ENCODE results near the gene CACFD1. TPM values are rescaled to one million over a fixed set of nuclear protein-coding genes. Genes with fewer than 3 reads are reported as not detected.

CACFD1 gene
- total RNA-seq, 1 donor from 2014 or later: 42.6 TPM

DNA sequence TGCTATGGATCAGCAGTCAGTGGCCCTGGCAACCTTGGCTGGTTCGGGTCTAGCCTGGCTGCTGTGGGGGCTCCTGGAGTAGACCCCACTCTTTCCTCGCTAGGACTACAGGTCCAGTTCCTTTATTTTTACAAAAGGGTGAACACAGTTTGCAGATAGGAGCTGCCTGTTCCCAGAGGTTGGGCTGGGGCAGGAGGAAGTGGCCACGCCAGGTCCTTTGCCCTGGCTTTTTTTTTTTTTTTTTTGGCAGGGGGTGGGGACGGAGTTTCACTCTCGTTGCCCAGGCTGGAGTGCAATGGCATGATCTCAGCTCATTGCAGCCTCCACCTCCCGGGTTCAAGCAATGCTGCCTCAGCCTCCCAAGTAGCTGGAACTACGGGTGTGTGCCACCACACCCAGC lies 11.2 kb downstream of the CACFD1 start:
- TF ChIP-seq, protein P1, sequence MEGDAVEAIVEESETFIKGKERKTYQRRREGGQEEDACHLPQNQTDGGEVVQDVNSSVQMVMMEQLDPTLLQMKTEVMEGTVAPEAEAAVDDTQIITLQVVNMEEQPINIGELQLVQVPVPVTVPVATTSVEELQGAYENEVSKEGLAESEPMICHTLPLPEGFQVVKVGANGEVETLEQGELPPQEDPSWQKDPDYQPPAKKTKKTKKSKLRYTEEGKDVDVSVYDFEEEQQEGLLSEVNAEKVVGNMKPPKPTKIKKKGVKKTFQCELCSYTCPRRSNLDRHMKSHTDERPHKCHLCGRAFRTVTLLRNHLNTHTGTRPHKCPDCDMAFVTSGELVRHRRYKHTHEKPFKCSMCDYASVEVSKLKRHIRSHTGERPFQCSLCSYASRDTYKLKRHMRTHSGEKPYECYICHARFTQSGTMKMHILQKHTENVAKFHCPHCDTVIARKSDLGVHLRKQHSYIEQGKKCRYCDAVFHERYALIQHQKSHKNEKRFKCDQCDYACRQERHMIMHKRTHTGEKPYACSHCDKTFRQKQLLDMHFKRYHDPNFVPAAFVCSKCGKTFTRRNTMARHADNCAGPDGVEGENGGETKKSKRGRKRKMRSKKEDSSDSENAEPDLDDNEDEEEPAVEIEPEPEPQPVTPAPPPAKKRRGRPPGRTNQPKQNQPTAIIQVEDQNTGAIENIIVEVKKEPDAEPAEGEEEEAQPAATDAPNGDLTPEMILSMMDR (conservative IDR thresholded peaks at IDR 0.05): no peak
- no peak for DNase-seq (ENCODE audit: low read depth, low spot score)
- Mint-ChIP-seq H3K27me3 (ENCODE audit: low read depth) (peaks cover 2% of the 10 kb centered on the region), H3K4me1 (no peaks in the 10 kb centered on the region), H3K27ac (ENCODE audit: unreplicated experiment) (no peak overlapping the region), H3K9me3 (no peaks in the 10 kb centered on the region), H3K4me3 (peak overlapping the region; percentile 83), H3K36me3 (ENCODE audit: low read depth) (no peaks in the 10 kb centered on the region)

DNA sequence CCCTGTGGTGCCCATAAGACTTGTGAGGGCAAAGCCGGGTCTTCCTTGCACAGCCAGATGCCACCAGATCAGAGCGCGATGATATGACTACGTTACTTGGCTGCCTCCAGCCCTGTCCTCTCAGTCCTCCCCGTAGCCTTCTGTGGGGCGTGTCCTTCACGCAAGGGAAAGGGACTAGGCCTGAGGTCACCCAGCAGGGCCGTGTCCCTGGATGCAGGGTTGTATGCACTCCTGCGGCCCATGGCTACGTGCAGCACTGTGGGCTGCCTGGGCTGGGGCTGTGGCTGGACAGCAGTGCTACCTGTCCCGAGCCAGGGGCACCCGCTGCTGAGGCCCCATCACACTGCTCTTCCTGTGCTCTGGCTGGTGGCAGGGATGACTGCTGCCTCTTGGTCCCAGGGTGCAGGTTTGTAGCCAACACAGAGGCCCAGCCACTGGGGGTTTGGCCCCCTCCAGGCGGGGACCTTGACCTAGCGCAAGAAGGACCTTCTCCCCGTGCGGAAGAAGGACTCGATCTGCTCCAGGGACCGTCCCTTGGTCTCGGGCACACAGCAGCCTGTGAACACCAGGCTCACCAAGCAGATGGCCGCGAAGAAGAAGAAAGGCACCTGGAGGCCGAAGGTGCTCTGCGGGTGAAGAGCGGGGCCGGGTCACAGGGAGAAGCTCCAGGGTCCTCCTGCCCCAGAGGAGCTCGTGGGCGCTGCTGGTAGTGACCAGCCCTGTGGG lies 11.9 kb downstream of the CACFD1 start:
- H3K27me3 Mint-ChIP-seq (ENCODE audit: low read depth): peaks cover 2% of the 10 kb centered on the region
- DNase-seq (ENCODE audit: low read depth, low spot score): no peak
- H3K27ac Mint-ChIP-seq (ENCODE audit: unreplicated experiment): no peak overlapping the region
- no peaks in the 10 kb centered on the region for H3K9me3 Mint-ChIP-seq
- H3K4me3 Mint-ChIP-seq: peak overlapping the region; percentile 61
- no peaks in the 10 kb centered on the region for H3K36me3 Mint-ChIP-seq (ENCODE audit: low read depth)
- no peaks in the 10 kb centered on the region for H3K4me1 Mint-ChIP-seq
- TF ChIP-seq, protein P1 (conservative IDR thresholded peaks at IDR 0.05): no peak

DNA sequence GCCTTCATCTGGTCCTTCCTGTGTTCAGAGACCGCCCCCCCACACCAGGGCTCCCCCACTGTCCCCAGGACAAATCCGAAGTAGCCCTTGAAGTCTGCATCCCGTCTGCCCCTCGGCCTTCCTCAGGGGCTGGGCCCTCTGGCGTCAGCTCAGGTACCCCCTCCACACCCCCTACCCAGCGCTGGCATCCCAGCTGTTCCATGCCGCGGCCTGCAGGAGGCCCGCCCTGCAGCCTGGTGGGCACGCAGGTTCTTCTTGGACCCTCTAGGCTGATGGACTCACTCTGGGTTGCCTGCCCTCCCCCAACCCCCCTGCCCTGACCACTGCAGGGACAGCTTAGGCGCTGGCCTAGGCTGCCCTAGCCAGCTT lies 12.5 kb downstream of the CACFD1 start:
- TF ChIP-seq, protein P1 (conservative IDR thresholded peaks at IDR 0.05): no peak
- Mint-ChIP-seq H3K9me3 (no peaks in the 10 kb centered on the region), H3K27ac (ENCODE audit: unreplicated experiment) (no peak overlapping the region), H3K4me3 (no peak overlapping the region), H3K36me3 (ENCODE audit: low read depth) (no peaks in the 10 kb centered on the region), H3K4me1 (no peaks in the 10 kb centered on the region), H3K27me3 (ENCODE audit: low read depth) (peaks cover 2% of the 10 kb centered on the region)
- no peak for DNase-seq (ENCODE audit: low read depth, low spot score)

- H3K4me1 Mint-ChIP-seq: peaks cover 5% of the 10 kb centered on the region
These were observed 13.1 kb downstream of the CACFD1 start for GRCh38 chr9:133472753-133473378.

DNA sequence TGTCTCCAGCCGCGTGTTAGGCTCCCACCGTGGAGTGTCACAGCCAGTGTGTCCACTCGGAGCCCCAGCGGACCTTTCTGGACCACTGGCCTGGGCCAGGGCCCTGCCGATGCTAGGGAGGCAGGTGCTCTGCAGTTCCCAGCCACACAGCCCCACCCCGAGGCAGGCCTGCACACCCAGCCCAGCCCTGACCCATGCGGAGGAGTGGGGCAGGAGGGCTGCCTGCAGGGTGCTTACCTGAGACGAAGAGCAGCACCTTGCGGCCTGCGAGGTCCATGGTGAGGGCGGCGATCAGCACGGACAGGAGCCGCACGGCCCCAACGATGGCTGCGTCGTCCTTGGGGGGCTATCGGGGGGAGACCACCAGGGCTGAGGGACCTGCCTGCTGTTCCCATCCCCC lies 14.0 kb downstream of the CACFD1 start:
- TF ChIP-seq, protein P1 (conservative IDR thresholded peaks at IDR 0.05): no peak
- H3K27ac Mint-ChIP-seq (ENCODE audit: unreplicated experiment): no peak overlapping the region
- peaks cover 2% of the 10 kb centered on the region for H3K27me3 Mint-ChIP-seq (ENCODE audit: low read depth)
- no peak for DNase-seq (ENCODE audit: low read depth, low spot score)
- H3K36me3 Mint-ChIP-seq (ENCODE audit: low read depth): no peaks in the 10 kb centered on the region
- peak overlapping the region; percentile 19 for H3K4me3 Mint-ChIP-seq
- peaks cover 9% of the 10 kb centered on the region for H3K4me1 Mint-ChIP-seq
- no peaks in the 10 kb centered on the region for H3K9me3 Mint-ChIP-seq

More at GRCh38 chr9:133472753-133473378, 13.1 kb downstream of the CACFD1 start:
- no peak for DNase-seq (ENCODE audit: low read depth, low spot score)
- H3K9me3 Mint-ChIP-seq: no peaks in the 10 kb centered on the region
- no peak overlapping the region for H3K27ac Mint-ChIP-seq (ENCODE audit: unreplicated experiment)
- H3K36me3 Mint-ChIP-seq (ENCODE audit: low read depth): no peaks in the 10 kb centered on the region
- H3K4me3 Mint-ChIP-seq: no peak overlapping the region
- peaks cover 2% of the 10 kb centered on the region for H3K27me3 Mint-ChIP-seq (ENCODE audit: low read depth)
- TF ChIP-seq, protein P1 (conservative IDR thresholded peaks at IDR 0.05): no peak
